ENCODE measurements around the gene PLA1A.

Gene PLA1A

DNA sequence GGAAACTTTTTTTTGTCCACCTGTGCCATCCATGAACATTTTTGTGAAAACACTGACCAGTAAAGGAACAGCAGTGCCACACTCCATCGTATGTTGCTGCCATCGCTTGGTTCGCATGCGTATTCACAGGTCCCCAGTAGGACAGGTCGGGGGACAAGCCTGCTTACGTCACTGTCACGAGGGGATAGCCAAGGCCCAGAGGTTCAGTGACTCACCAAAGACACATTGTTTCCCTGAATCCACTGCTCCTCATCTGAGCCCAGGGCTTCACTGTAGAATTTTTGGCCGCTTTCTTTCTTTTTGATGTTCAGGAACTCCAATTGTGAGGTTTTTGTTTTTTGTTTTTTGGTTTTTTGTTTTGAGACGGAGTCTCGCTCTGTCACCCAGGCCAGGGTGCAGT is 12.5 kb upstream of the PLA1A start:
- no peak overlapping the region for H4K91ac ChIP-seq (ENCODE audit: low read depth, low read length, poor library complexity)
- H3K4me1 ChIP-seq (ENCODE audit: control insufficient read depth in 2 of 2, insufficient read depth in 1 of 2, low read depth in 1 of 2, low read length in 2 of 2), result peaks cover 0 to 3% of the 10 kb centered on the region in 2 donors
- no peak overlapping the region for H3K4ac ChIP-seq (ENCODE audit: low read length)
- no peak overlapping the region for H2BK5ac ChIP-seq (ENCODE audit: low read length)
- H3K18ac ChIP-seq (ENCODE audit: low read length), result no peak overlapping the region
- no peak overlapping the region for H3K23ac ChIP-seq (ENCODE audit: low read depth, low read length, poor library complexity)
- no CpG with 5 or more reads among the region's 10 CpGs for WGBS, 2 donors (ENCODE audit: extremely low coverage in 2 of 2, insufficient read length in 2 of 2, insufficient replicate concordance in 1 of 2)
- H4K8ac ChIP-seq (ENCODE audit: low read depth, low read length), result no peak overlapping the region
- H2BK12ac ChIP-seq (ENCODE audit: low read length), result no peak overlapping the region
- no peak overlapping the region for H2BK15ac ChIP-seq (ENCODE audit: low read length)
- H3K9ac ChIP-seq (ENCODE audit: low read depth, low read length, poor library complexity), result no peak overlapping the region
- no peak overlapping the region for H2AK5ac ChIP-seq (ENCODE audit: low read depth, low read length)
- H2AFZ ChIP-seq (ENCODE audit: low read length), result no peak overlapping the region
- H3K9me3 ChIP-seq (replicated peaks in 1 of 2; ENCODE audit: control insufficient read depth in 2 of 2, insufficient read depth in 1 of 2, low read depth in 1 of 2, low read length in 2 of 2), result no peaks in the 10 kb centered on the region
- no peak overlapping the region for H3K4me3 ChIP-seq (ENCODE audit: low read length in 2 of 2)
- no peak overlapping the region for H3K4me2 ChIP-seq (ENCODE audit: insufficient read depth, low read length, poor library complexity, severe bottlenecking)
- peaks cover 0 to 28% (median 0%) of the 10 kb centered on the region in 3 experiments for H3K27me3 ChIP-seq (ENCODE audit: control insufficient read depth in 3 of 3, insufficient read depth in 3 of 3, low read depth in 1 of 3, low read length in 3 of 3)
- H3K14ac ChIP-seq (ENCODE audit: low read length), result no peak overlapping the region
- no peak for DNase-seq (ENCODE audit: low spot score)
- H3K27ac ChIP-seq (replicated peaks; ENCODE audit: low read length), result no peak overlapping the region
- H2BK120ac ChIP-seq (ENCODE audit: low read depth, low read length), result no peak overlapping the region
- H3K36me3 ChIP-seq (replicated peaks in 1 of 2; ENCODE audit: control insufficient read depth in 2 of 2, insufficient read depth in 2 of 2, low read length in 2 of 2), result peaks cover 0 to 3% of the 10 kb centered on the region in 2 donors
- H3K79me1 ChIP-seq (ENCODE audit: low read depth, low read length), result no peaks in the 10 kb centered on the region

DNA sequence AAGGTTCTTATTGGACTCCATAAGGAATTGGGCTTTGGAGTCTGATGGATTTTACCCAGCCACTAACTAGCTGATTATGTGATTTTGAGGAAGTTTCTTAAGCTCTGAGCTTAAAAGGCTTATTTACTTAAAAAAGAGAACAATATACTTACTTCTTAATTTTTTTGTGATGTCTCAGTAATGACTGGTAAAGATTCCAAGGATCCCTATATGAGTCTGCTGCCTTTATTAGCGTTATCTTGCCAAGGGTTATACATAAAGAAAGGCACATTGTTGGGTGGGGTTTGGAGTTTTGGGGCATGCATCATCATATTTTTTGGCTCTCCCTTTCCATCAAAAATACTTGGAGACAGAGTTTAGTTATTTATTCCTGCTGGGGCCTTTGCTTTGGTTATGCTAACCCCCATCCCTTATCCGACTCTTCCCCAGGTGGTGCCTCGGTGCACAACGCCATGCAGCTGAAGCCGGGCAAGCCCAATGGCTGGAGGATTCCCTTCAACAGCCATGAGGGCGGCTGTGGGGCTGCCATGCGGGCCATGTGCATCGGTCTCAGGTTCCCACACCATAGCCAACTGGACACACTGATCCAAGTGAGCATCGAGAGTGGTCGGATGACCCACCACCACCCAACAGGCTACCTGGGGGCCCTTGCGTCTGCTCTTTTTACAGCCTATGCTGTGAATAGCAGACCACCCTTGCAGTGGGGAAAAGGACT is 11.7 kb upstream of the PLA1A start:
- DNase-seq (ENCODE audit: low spot score), result no peak
- Histone ChIP-seq H3K4ac (ENCODE audit: low read length) (no peak overlapping the region), H4K8ac (ENCODE audit: low read depth, low read length) (no peak overlapping the region), H3K23ac (ENCODE audit: low read depth, low read length, poor library complexity) (no peak overlapping the region), H3K9ac (ENCODE audit: low read depth, low read length, poor library complexity) (no peak overlapping the region), H2AFZ (ENCODE audit: low read length) (no peak overlapping the region), H4K91ac (ENCODE audit: low read depth, low read length, poor library complexity) (no peak overlapping the region), H3K9me3 (replicated peaks in 1 of 2; ENCODE audit: control insufficient read depth in 2 of 2, insufficient read depth in 1 of 2, low read depth in 1 of 2, low read length in 2 of 2) (peaks cover 0 to 4% of the 10 kb centered on the region in 2 donors), H2BK120ac (ENCODE audit: low read depth, low read length) (no peak overlapping the region), H3K14ac (ENCODE audit: low read length) (no peak overlapping the region), H2BK12ac (ENCODE audit: low read length) (no peak overlapping the region), H3K27me3 (ENCODE audit: control insufficient read depth in 3 of 3, insufficient read depth in 3 of 3, low read depth in 1 of 3, low read length in 3 of 3) (peaks cover 0 to 22% (median 0%) of the 10 kb centered on the region in 3 experiments), H2AK5ac (ENCODE audit: low read depth, low read length) (no peak overlapping the region), H3K79me1 (ENCODE audit: low read depth, low read length) (no peaks in the 10 kb centered on the region), H3K4me3 (ENCODE audit: low read length in 2 of 2) (no peak overlapping the region), H3K18ac (ENCODE audit: low read length) (no peak overlapping the region), H3K27ac (replicated peaks; ENCODE audit: low read length) (no peak overlapping the region), H3K4me1 (ENCODE audit: control insufficient read depth in 2 of 2, insufficient read depth in 1 of 2, low read depth in 1 of 2, low read length in 2 of 2) (peaks cover 0 to 2% of the 10 kb centered on the region in 2 donors), H2BK5ac (ENCODE audit: low read length) (no peak overlapping the region), H2BK15ac (ENCODE audit: low read length) (no peak overlapping the region), H3K36me3 (replicated peaks in 1 of 2; ENCODE audit: control insufficient read depth in 2 of 2, insufficient read depth in 2 of 2, low read length in 2 of 2) (peaks cover 0 to 3% of the 10 kb centered on the region in 2 donors), H3K4me2 (ENCODE audit: insufficient read depth, low read length, poor library complexity, severe bottlenecking) (no peak overlapping the region)
- no CpG with 5 or more reads among the region's 11 CpGs for WGBS, 2 donors (ENCODE audit: extremely low coverage in 2 of 2, insufficient read length in 2 of 2, insufficient replicate concordance in 1 of 2)

DNA sequence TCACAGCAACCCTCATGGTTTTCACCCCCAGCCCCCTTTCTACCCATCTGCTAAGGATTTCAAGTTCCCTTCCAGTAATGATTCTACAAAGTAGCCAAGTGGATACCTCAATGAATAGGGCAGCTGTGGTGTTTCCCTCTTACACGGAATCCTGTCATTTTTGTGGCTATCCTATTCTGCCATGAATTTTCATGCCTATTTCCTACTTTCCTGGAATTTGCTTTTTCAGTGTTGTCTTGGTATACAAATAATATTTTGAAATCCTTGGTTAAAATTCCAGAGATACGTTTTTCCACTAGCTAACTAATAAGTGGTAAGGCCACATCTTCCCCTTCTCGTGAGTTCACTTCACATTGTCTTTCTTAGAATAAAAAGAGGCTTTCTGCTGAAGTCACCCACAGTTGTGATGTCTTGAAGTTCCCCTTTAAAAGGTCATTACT is 10.9 kb upstream of the PLA1A start:
- H3K27me3 ChIP-seq (ENCODE audit: control insufficient read depth in 3 of 3, insufficient read depth in 3 of 3, low read depth in 1 of 3, low read length in 3 of 3), result peaks cover 0 to 17% (median 0%) of the 10 kb centered on the region in 3 experiments
- no peak overlapping the region for H3K9ac ChIP-seq (ENCODE audit: low read depth, low read length, poor library complexity)
- no peak overlapping the region for H4K8ac ChIP-seq (ENCODE audit: low read depth, low read length)
- no peak overlapping the region for H2AK5ac ChIP-seq (ENCODE audit: low read depth, low read length)
- no peak overlapping the region for H2BK120ac ChIP-seq (ENCODE audit: low read depth, low read length)
- peaks cover 0 to 4% of the 10 kb centered on the region in 2 donors for H3K9me3 ChIP-seq (replicated peaks in 1 of 2; ENCODE audit: control insufficient read depth in 2 of 2, insufficient read depth in 1 of 2, low read depth in 1 of 2, low read length in 2 of 2)
- no peak overlapping the region for H2BK5ac ChIP-seq (ENCODE audit: low read length)
- no CpG with 5 or more reads among the region's 3 CpGs for WGBS, 2 donors (ENCODE audit: extremely low coverage in 2 of 2, insufficient read length in 2 of 2, insufficient replicate concordance in 1 of 2)
- H3K4me2 ChIP-seq (ENCODE audit: insufficient read depth, low read length, poor library complexity, severe bottlenecking), result no peak overlapping the region
- H3K27ac ChIP-seq (replicated peaks; ENCODE audit: low read length), result no peak overlapping the region
- H3K23ac ChIP-seq (ENCODE audit: low read depth, low read length, poor library complexity), result no peak overlapping the region
- H3K18ac ChIP-seq (ENCODE audit: low read length), result no peak overlapping the region
- no peak overlapping the region for H3K14ac ChIP-seq (ENCODE audit: low read length)
- no peaks in the 10 kb centered on the region for H3K79me1 ChIP-seq (ENCODE audit: low read depth, low read length)
- H2BK12ac ChIP-seq (ENCODE audit: low read length), result no peak overlapping the region
- no peak overlapping the region for H2BK15ac ChIP-seq (ENCODE audit: low read length)
- H3K36me3 ChIP-seq (replicated peaks in 1 of 2; ENCODE audit: control insufficient read depth in 2 of 2, insufficient read depth in 2 of 2, low read length in 2 of 2), result peaks cover 0 to 3% of the 10 kb centered on the region in 2 donors
- H3K4ac ChIP-seq (ENCODE audit: low read length), result no peak overlapping the region
- no peak overlapping the region for H2AFZ ChIP-seq (ENCODE audit: low read length)
- no peak overlapping the region for H3K4me3 ChIP-seq (ENCODE audit: low read length in 2 of 2)
- DNase-seq (ENCODE audit: low spot score), result no peak
- H3K4me1 ChIP-seq (ENCODE audit: control insufficient read depth in 2 of 2, insufficient read depth in 1 of 2, low read depth in 1 of 2, low read length in 2 of 2), result peaks cover 0 to 2% of the 10 kb centered on the region in 2 donors
- H4K91ac ChIP-seq (ENCODE audit: low read depth, low read length, poor library complexity), result no peak overlapping the region

DNA sequence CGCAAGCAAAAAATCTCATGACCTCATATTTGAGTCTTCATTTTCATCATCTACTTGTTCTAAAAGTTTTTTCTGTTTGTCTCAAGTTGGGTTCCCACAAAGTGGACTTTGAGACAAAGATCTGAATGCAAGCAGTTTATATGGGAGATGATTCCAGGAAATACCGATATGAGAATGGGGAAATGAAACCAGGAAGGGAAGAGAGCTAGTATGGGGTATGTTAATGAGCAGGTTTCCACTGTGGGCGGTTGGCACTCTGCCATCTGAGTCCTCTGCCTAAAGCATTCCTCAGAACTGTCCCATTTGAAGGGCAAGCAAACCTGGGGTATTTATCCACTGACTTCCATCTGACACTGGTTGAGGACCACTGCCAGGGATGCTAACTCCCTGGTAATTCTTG is 9.6 kb upstream of the PLA1A start:
- no peak overlapping the region for H3K27ac ChIP-seq (replicated peaks; ENCODE audit: low read length)
- no peak overlapping the region for H3K9ac ChIP-seq (ENCODE audit: low read depth, low read length, poor library complexity)
- peaks cover 0 to 2% of the 10 kb centered on the region in 2 donors for H3K4me1 ChIP-seq (ENCODE audit: control insufficient read depth in 2 of 2, insufficient read depth in 1 of 2, low read depth in 1 of 2, low read length in 2 of 2)
- no peak overlapping the region for H2AK5ac ChIP-seq (ENCODE audit: low read depth, low read length)
- no peak overlapping the region for H2BK15ac ChIP-seq (ENCODE audit: low read length)
- no peak overlapping the region for H4K8ac ChIP-seq (ENCODE audit: low read depth, low read length)
- H3K9me3 ChIP-seq (replicated peaks in 1 of 2; ENCODE audit: control insufficient read depth in 2 of 2, insufficient read depth in 1 of 2, low read depth in 1 of 2, low read length in 2 of 2), result peaks cover 0 to 4% of the 10 kb centered on the region in 2 donors
- no peak overlapping the region for H3K4ac ChIP-seq (ENCODE audit: low read length)
- no peaks in the 10 kb centered on the region for H3K79me1 ChIP-seq (ENCODE audit: low read depth, low read length)
- H3K4me2 ChIP-seq (ENCODE audit: insufficient read depth, low read length, poor library complexity, severe bottlenecking), result no peak overlapping the region
- peaks cover 0 to 3% of the 10 kb centered on the region in 2 donors for H3K36me3 ChIP-seq (replicated peaks in 1 of 2; ENCODE audit: control insufficient read depth in 2 of 2, insufficient read depth in 2 of 2, low read length in 2 of 2)
- no peak overlapping the region for H3K4me3 ChIP-seq (ENCODE audit: low read length in 2 of 2)
- no peak overlapping the region for H2BK120ac ChIP-seq (ENCODE audit: low read depth, low read length)
- no peak overlapping the region for H2BK12ac ChIP-seq (ENCODE audit: low read length)
- no peak overlapping the region for H3K23ac ChIP-seq (ENCODE audit: low read depth, low read length, poor library complexity)
- DNase-seq (ENCODE audit: low spot score), result no peak
- no CpG with 5 or more reads among the region's 3 CpGs for WGBS, 2 donors (ENCODE audit: extremely low coverage in 2 of 2, insufficient read length in 2 of 2, insufficient replicate concordance in 1 of 2)
- no peak overlapping the region for H2AFZ ChIP-seq (ENCODE audit: low read length)
- peaks cover 0 to 19% (median 0%) of the 10 kb centered on the region in 3 experiments for H3K27me3 ChIP-seq (ENCODE audit: control insufficient read depth in 3 of 3, insufficient read depth in 3 of 3, low read depth in 1 of 3, low read length in 3 of 3)
- no peak overlapping the region for H3K18ac ChIP-seq (ENCODE audit: low read length)
- no peak overlapping the region for H4K91ac ChIP-seq (ENCODE audit: low read depth, low read length, poor library complexity)
- H2BK5ac ChIP-seq (ENCODE audit: low read length), result no peak overlapping the region
- H3K14ac ChIP-seq (ENCODE audit: low read length), result no peak overlapping the region

Data from neuronal stem cell (in vitro differentiated cells).